HepG2 (cell line): ENCODE measurements around the gene WDR6. TPM values are rescaled to one million over a fixed set of nuclear protein-coding genes. Genes with fewer than 3 reads are reported as not detected.

Experiments
- HCFC1 ChIP-seq: fragments of 150-350 bp; IDR thresholded peaks from 2 replicates; pipeline ENCODE4 v1.6.1; 2014; ENCODE audit warnings: low read depth, low read length
- MED1 ChIP-seq: sonication (generic); formaldehyde crosslinking; IDR thresholded peaks from 2 replicates; pipeline ENCODE4 v1.4.0; 2020; ENCODE audit warnings: missing genetic modification reagents
- TBX2 ChIP-seq: sonication (generic); formaldehyde crosslinking; IDR thresholded peaks from 2 replicates; pipeline ENCODE4 v1.5.0; 2020; ENCODE audit warnings: missing genetic modification reagents, mild to moderate bottlenecking, borderline replicate concordance
- ZBTB3 ChIP-seq: sonication (generic); formaldehyde crosslinking; IDR thresholded peaks from 2 replicates; pipeline ENCODE4 v1.4.0; 2020; ENCODE audit warnings: low read depth, mild to moderate bottlenecking, moderate library complexity, missing genetic modification reagents, borderline replicate concordance
- ZNF24 ChIP-seq: fragments of 450-650 bp; IDR thresholded peaks from 2 replicates; pipeline ENCODE4 v1.6.1; 2017; ENCODE audit warnings: antibody characterized with exemption, mild to moderate bottlenecking
- ZNF431 ChIP-seq: sonication (generic); formaldehyde crosslinking; IDR thresholded peaks from 2 replicates; pipeline ENCODE4 v1.9.0; 2022; ENCODE audit warnings: missing genetic modification reagents, low read depth, mild to moderate bottlenecking, borderline replicate concordance
- ZNF75D ChIP-seq: sonication (generic); formaldehyde crosslinking; IDR thresholded peaks from 2 replicates; pipeline ENCODE4 v1.8.1; 2023; ENCODE audit warnings: missing genetic modification reagents, mild to moderate bottlenecking, borderline replicate concordance
- polyA plus RNA-seq, 8 experiments: library from polyadenylated mRNA; depleted of rRNA in 3 of 8; stranded (reverse) in 7 of 8; unstranded in 1 of 8; fragments of >200 nt; fragmentation: Illumina TruSeq in 4 of 8; extraction: Trizol in 4 of 8; gene quantifications; 2 replicates each; pipeline versions ENCODE4 v1.2.1 to v1.2.3, GENCODE V29; 2011 to 2016; ENCODE audit warnings: low read depth in 4 of 8, missing spikeins in 1 of 8, mixed read lengths in 1 of 8; ENCODE audit not compliant: insufficient read depth in 1 of 8
- total RNA-seq, 5 experiments: library from RNA; depleted of rRNA; stranded (reverse); fragments of >200 nt; fragmentation: Illumina TruSeq; extraction: Trizol; gene quantifications; 2 replicates each; pipeline ENCODE4 v1.2.3, GENCODE V29; 2016; ENCODE audit warnings: low read depth in 1 of 5
- TF ChIP-seq, protein P1 (sequence below): sonication (generic); formaldehyde crosslinking; IDR thresholded peaks from 2 replicates; pipeline ENCODE4 v1.4.0; 2020; ENCODE audit warnings: mild to moderate bottlenecking, missing genetic modification reagents, borderline replicate concordance
- TF ChIP-seq, protein P2 (sequence below): sonication (generic); formaldehyde crosslinking; IDR thresholded peaks from 2 replicates; pipeline ENCODE4 v1.8.1; 2022; ENCODE audit warnings: low read depth, mild to moderate bottlenecking, missing genetic modification reagents
- TF ChIP-seq, protein P3 (sequence below): sonication (generic); formaldehyde crosslinking; IDR thresholded peaks from 2 replicates; pipeline ENCODE4 v1.5.1; 2020; ENCODE audit warnings: missing genetic modification reagents, mild to moderate bottlenecking, borderline replicate concordance
- TF ChIP-seq, protein P4 (sequence below): sonication (generic); formaldehyde crosslinking; IDR thresholded peaks from 2 replicates; pipeline ENCODE4 v1.5.0; 2020; ENCODE audit warnings: missing genetic modification reagents, mild to moderate bottlenecking, borderline replicate concordance
- TF ChIP-seq, protein P5 (sequence below): sonication (generic); formaldehyde crosslinking; IDR thresholded peaks from 2 replicates; pipeline ENCODE4 v1.8.1; 2023; ENCODE audit warnings: mild to moderate bottlenecking, missing genetic modification reagents, borderline replicate concordance
- TF ChIP-seq, protein P6 (sequence below): IDR thresholded peaks from 2 replicates; pipeline ENCODE4 v1.4.0; 2020; ENCODE audit warnings: mild to moderate bottlenecking, missing genetic modification reagents

The WDR6 gene
- total and polyA plus RNA-seq, 2 of the 13 experiments (the other 11 are each of a cell fraction or from before 2014, with no cell fraction given): 73.4 to 139 TPM

DNA sequence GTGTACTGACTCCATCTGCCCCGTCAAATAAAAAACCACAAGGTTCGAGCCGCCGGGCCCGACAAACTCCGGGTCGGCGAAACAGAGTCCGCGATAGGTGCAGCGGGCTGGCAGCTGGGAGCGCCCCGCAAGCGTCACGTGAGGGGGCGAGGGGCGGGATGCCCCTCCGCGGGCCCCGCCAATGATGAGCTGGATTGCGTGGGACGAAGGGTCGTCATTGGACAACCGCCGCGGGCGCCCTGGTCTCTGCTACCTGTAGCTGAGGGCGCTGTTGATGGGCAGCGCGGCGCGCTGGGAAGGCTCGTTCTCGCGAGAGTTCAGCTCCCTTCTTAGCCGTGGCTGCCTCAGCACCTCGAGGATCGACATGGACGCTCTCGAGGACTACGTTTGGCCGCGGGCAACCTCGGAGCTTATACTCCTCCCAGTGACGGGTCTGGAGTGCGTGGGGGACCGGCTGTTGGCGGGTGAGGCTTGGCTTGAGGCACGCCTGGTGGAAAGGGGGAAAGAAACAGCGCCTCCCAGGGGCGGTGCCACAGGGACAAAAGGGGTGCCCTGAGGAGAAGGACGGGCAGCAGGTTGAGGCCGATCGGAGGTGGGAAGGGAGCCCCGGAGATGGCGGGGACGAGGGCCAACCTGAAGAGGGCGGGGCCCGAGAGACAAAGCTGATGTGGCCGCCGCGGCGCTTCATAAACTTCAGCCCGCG is at the start of gene WDR6 (continued):
- TF ChIP-seq, protein P1, sequence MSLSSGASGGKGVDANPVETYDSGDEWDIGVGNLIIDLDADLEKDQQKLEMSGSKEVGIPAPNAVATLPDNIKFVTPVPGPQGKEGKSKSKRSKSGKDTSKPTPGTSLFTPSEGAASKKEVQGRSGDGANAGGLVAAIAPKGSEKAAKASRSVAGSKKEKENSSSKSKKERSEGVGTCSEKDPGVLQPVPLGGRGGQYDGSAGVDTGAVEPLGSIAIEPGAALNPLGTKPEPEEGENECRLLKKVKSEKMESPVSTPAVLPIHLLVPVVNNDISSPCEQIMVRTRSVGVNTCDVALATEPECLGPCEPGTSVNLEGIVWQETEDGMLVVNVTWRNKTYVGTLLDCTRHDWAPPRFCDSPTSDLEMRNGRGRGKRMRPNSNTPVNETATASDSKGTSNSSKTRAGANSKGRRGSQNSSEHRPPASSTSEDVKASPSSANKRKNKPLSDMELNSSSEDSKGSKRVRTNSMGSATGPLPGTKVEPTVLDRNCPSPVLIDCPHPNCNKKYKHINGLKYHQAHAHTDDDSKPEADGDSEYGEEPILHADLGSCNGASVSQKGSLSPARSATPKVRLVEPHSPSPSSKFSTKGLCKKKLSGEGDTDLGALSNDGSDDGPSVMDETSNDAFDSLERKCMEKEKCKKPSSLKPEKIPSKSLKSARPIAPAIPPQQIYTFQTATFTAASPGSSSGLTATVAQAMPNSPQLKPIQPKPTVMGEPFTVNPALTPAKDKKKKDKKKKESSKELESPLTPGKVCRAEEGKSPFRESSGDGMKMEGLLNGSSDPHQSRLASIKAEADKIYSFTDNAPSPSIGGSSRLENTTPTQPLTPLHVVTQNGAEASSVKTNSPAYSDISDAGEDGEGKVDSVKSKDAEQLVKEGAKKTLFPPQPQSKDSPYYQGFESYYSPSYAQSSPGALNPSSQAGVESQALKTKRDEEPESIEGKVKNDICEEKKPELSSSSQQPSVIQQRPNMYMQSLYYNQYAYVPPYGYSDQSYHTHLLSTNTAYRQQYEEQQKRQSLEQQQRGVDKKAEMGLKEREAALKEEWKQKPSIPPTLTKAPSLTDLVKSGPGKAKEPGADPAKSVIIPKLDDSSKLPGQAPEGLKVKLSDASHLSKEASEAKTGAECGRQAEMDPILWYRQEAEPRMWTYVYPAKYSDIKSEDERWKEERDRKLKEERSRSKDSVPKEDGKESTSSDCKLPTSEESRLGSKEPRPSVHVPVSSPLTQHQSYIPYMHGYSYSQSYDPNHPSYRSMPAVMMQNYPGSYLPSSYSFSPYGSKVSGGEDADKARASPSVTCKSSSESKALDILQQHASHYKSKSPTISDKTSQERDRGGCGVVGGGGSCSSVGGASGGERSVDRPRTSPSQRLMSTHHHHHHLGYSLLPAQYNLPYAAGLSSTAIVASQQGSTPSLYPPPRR (CRISPR knock-in tag): no peak; the same call in 1 of the 2 replicates
- TF ChIP-seq, protein P2, sequence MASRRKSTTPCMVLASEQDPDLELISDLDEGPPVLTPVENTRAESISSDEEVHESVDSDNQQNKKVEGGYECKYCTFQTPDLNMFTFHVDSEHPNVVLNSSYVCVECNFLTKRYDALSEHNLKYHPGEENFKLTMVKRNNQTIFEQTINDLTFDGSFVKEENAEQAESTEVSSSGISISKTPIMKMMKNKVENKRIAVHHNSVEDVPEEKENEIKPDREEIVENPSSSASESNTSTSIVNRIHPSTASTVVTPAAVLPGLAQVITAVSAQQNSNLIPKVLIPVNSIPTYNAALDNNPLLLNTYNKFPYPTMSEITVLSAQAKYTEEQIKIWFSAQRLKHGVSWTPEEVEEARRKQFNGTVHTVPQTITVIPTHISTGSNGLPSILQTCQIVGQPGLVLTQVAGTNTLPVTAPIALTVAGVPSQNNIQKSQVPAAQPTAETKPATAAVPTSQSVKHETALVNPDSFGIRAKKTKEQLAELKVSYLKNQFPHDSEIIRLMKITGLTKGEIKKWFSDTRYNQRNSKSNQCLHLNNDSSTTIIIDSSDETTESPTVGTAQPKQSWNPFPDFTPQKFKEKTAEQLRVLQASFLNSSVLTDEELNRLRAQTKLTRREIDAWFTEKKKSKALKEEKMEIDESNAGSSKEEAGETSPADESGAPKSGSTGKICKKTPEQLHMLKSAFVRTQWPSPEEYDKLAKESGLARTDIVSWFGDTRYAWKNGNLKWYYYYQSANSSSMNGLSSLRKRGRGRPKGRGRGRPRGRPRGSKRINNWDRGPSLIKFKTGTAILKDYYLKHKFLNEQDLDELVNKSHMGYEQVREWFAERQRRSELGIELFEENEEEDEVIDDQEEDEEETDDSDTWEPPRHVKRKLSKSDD: no peak; the same call in 1 of the 2 replicates
- TF ChIP-seq, protein P3, sequence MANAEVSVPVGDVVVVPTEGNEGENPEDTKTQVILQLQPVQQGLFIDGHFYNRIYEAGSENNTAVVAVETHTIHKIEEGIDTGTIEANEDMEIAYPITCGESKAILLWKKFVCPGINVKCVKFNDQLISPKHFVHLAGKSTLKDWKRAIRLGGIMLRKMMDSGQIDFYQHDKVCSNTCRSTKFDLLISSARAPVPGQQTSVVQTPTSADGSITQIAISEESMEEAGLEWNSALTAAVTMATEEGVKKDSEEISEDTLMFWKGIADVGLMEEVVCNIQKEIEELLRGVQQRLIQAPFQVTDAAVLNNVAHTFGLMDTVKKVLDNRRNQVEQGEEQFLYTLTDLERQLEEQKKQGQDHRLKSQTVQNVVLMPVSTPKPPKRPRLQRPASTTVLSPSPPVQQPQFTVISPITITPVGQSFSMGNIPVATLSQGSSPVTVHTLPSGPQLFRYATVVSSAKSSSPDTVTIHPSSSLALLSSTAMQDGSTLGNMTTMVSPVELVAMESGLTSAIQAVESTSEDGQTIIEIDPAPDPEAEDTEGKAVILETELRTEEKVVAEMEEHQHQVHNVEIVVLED (CRISPR knock-in tag): peak; percentile 81
- TF ChIP-seq, protein P4, sequence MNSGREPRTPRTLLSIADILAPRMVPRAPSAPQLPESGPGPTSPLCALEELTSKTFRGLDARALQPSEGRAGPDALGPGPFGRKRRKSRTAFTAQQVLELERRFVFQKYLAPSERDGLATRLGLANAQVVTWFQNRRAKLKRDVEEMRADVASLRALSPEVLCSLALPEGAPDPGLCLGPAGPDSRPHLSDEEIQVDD: no peak
- TF ChIP-seq ZNF431 (CRISPR knock-in tag) (no peak; the same call in 1 of the 2 replicates), ZBTB3 (CRISPR knock-in tag) (no peak), ZNF24 (no peak), HCFC1 (no peak), ZNF75D (CRISPR knock-in tag) (no peak), TBX2 (CRISPR knock-in tag) (peak; percentile 84), MED1 (CRISPR knock-in tag) (0 out of 2 replicates have a peak, but pooled peaks have one; percentile 12)
- TF ChIP-seq, protein P5, sequence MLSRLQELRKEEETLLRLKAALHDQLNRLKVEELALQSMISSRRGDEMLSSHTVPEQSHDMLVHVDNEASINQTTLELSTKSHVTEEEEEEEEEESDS (CRISPR knock-in tag): 0 out of 2 replicates have a peak, but pooled peaks have one; percentile 50
- TF ChIP-seq, protein P6, sequence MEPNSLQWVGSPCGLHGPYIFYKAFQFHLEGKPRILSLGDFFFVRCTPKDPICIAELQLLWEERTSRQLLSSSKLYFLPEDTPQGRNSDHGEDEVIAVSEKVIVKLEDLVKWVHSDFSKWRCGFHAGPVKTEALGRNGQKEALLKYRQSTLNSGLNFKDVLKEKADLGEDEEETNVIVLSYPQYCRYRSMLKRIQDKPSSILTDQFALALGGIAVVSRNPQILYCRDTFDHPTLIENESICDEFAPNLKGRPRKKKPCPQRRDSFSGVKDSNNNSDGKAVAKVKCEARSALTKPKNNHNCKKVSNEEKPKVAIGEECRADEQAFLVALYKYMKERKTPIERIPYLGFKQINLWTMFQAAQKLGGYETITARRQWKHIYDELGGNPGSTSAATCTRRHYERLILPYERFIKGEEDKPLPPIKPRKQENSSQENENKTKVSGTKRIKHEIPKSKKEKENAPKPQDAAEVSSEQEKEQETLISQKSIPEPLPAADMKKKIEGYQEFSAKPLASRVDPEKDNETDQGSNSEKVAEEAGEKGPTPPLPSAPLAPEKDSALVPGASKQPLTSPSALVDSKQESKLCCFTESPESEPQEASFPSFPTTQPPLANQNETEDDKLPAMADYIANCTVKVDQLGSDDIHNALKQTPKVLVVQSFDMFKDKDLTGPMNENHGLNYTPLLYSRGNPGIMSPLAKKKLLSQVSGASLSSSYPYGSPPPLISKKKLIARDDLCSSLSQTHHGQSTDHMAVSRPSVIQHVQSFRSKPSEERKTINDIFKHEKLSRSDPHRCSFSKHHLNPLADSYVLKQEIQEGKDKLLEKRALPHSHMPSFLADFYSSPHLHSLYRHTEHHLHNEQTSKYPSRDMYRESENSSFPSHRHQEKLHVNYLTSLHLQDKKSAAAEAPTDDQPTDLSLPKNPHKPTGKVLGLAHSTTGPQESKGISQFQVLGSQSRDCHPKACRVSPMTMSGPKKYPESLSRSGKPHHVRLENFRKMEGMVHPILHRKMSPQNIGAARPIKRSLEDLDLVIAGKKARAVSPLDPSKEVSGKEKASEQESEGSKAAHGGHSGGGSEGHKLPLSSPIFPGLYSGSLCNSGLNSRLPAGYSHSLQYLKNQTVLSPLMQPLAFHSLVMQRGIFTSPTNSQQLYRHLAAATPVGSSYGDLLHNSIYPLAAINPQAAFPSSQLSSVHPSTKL (CRISPR knock-in tag): no peak
